H9 (cell line): Measurements from ENCODE around the gene PIK3R5. TPM values are rescaled to one million over a fixed set of nuclear protein-coding genes. Genes with fewer than 3 reads are reported as not detected.

Source experiments
- DNase-seq: peaks from one replicate; pipeline ENCODE4 v3.0.0-alpha.2; 2017
- H2AFZ ChIP-seq: one replicate; pipeline ENCODE4 v1.6.1; 2013; ENCODE audit warnings: mild to moderate bottlenecking, low read length, control low read depth, moderate library complexity
- H2AK5ac ChIP-seq: 2 replicates; pipeline ENCODE4 v1.6.1; 2013; ENCODE audit warnings: low read length, control low read depth, mixed read lengths; ENCODE audit not compliant: insufficient read length
- H2BK120ac ChIP-seq: one replicate; pipeline ENCODE4 v1.6.1; 2013; ENCODE audit warnings: low read depth, mild to moderate bottlenecking, low read length, control low read depth, inconsistent platforms; ENCODE audit not compliant: poor library complexity, severe bottlenecking
- H2BK12ac ChIP-seq: 2 replicates; pipeline ENCODE4 v1.6.1; 2013; ENCODE audit warnings: low read length, control low read depth, mixed read lengths, low read depth; ENCODE audit not compliant: insufficient read length
- H2BK15ac ChIP-seq: 2 replicates; pipeline ENCODE4 v1.6.1; 2013; ENCODE audit warnings: low read depth, low read length, control low read depth
- H2BK20ac ChIP-seq: one replicate; pipeline ENCODE4 v1.6.1; 2013; ENCODE audit warnings: low read depth, mild to moderate bottlenecking, low read length, control low read depth, inconsistent platforms; ENCODE audit not compliant: poor library complexity, severe bottlenecking
- H2BK5ac ChIP-seq: 2 replicates; pipeline ENCODE4 v1.6.1; 2013; ENCODE audit warnings: low read length, control low read depth, mixed read lengths; ENCODE audit not compliant: insufficient read length
- H3K14ac ChIP-seq: 2 replicates; pipeline ENCODE4 v1.6.1; 2013; ENCODE audit warnings: low read length, control low read depth; ENCODE audit not compliant: insufficient read depth
- H3K18ac ChIP-seq: 2 replicates; pipeline ENCODE4 v1.6.1; 2013; ENCODE audit warnings: low read depth, mild to moderate bottlenecking, mixed read lengths, low read length, control low read depth; ENCODE audit not compliant: insufficient read length
- H3K23ac ChIP-seq: 2 replicates; pipeline ENCODE4 v1.6.1; 2013; ENCODE audit warnings: low read length, control low read depth, mixed read lengths, low read depth; ENCODE audit not compliant: insufficient read length
- H3K23me2 ChIP-seq: 2 replicates; pipeline ENCODE4 v1.6.1; 2013; ENCODE audit warnings: low read depth, mild to moderate bottlenecking, mixed read lengths, low read length, control low read depth; ENCODE audit not compliant: insufficient read length, poor library complexity, severe bottlenecking
- H3K27ac ChIP-seq: 2 replicates; pipeline ENCODE4 v1.5.1; 2013; ENCODE audit warnings: low read length, control low read depth, mixed read lengths, low read depth; ENCODE audit not compliant: insufficient read length
- H3K27me3 ChIP-seq: 2 replicates; pipeline ENCODE4 v1.6.1; 2013; ENCODE audit warnings: low read length, control low read depth, inconsistent platforms; ENCODE audit not compliant: insufficient read depth
- H3K4ac ChIP-seq: 2 replicates; pipeline ENCODE4 v1.6.1; 2013; ENCODE audit warnings: low read depth, mild to moderate bottlenecking, control low read depth, inconsistent platforms, low read length, moderate library complexity
- H3K4me1 ChIP-seq: 2 replicates; pipeline ENCODE4 v1.6.1; 2013; ENCODE audit warnings: low read length, control low read depth, inconsistent platforms; ENCODE audit not compliant: insufficient read depth
- H3K4me2 ChIP-seq: 2 replicates; pipeline ENCODE4 v1.6.1; 2013; ENCODE audit warnings: low read length, control low read depth, mixed read lengths; ENCODE audit not compliant: insufficient read length, insufficient read depth
- H3K56ac ChIP-seq: 2 replicates; pipeline ENCODE4 v1.6.1; 2013; ENCODE audit warnings: low read depth, mild to moderate bottlenecking, mixed read lengths, low read length, control low read depth; ENCODE audit not compliant: insufficient read length
- H3K79me1 ChIP-seq: 2 replicates; pipeline ENCODE4 v1.6.1; 2013; ENCODE audit warnings: low read depth, mild to moderate bottlenecking, moderate library complexity, low read length, control low read depth, inconsistent platforms; ENCODE audit not compliant: insufficient read depth, poor library complexity, severe bottlenecking
- H3K79me2 ChIP-seq: 2 replicates; pipeline ENCODE4 v1.6.1; 2013; ENCODE audit warnings: low read length, control low read depth, inconsistent platforms; ENCODE audit not compliant: insufficient read depth
- H3K9ac ChIP-seq: 2 replicates; pipeline ENCODE4 v1.6.1; 2013; ENCODE audit warnings: low read length, control low read depth, mixed read lengths; ENCODE audit not compliant: insufficient read length; ENCODE audit errors: extremely low read depth
- H3K9me3 ChIP-seq: one replicate; pipeline ENCODE4 v1.6.1; 2013; ENCODE audit warnings: low read depth, low read length, inconsistent platforms; ENCODE audit not compliant: control insufficient read depth
- H3T11ph ChIP-seq: one replicate; pipeline ENCODE4 v1.6.1; 2013; ENCODE audit warnings: mild to moderate bottlenecking, low read length, control low read depth, inconsistent platforms
- H4K20me1 ChIP-seq: one replicate; pipeline ENCODE4 v1.6.1; 2013; ENCODE audit not compliant: control insufficient read depth, insufficient read length, insufficient read depth
- H4K5ac ChIP-seq: 2 replicates; pipeline ENCODE4 v1.6.1; 2013; ENCODE audit warnings: low read depth, mild to moderate bottlenecking, mixed read lengths, low read length, control low read depth; ENCODE audit not compliant: insufficient read length
- H4K8ac ChIP-seq: replicated peaks from 2 replicates; pipeline ENCODE4 v1.6.1; 2013; ENCODE audit warnings: low read length, control low read depth, mixed read lengths, low read depth; ENCODE audit not compliant: insufficient read length
- H4K91ac ChIP-seq: 2 replicates; pipeline ENCODE4 v1.6.1; 2013; ENCODE audit warnings: low read depth, mild to moderate bottlenecking, moderate library complexity, mixed read lengths, low read length, control low read depth; ENCODE audit not compliant: insufficient read length
- H3K27ac Mint-ChIP-seq, 3 experiments: 2 replicates in 2 of 3; 3 replicates in 1 of 3; pipeline ENCODE4 v1.8.0; 2020 to 2021; ENCODE audit warnings: mixed read lengths in 3 of 3, mild to moderate bottlenecking in 1 of 3, moderate library complexity in 1 of 3
- H3K27me3 Mint-ChIP-seq: 2 replicates; pipeline ENCODE4 v1.8.0; 2021; ENCODE audit warnings: low read depth, mild to moderate bottlenecking, moderate library complexity, mixed read lengths
- H3K36me3 Mint-ChIP-seq, 3 experiments: 2 replicates in 2 of 3; 3 replicates in 1 of 3; pipeline ENCODE4 v1.8.0; 2020 to 2021; ENCODE audit warnings: low read depth in 3 of 3, mixed read lengths in 3 of 3; ENCODE audit not compliant: insufficient read depth in 1 of 3
- H3K4me1 Mint-ChIP-seq, 2 experiments: 2 replicates each; pipeline ENCODE4 v1.8.0; 2020; ENCODE audit warnings: mixed read lengths in 2 of 2
- H3K4me3 Mint-ChIP-seq, 2 experiments: 2 replicates in 1 of 2; 3 replicates in 1 of 2; pipeline ENCODE4 v1.8.0; 2020 to 2021; ENCODE audit warnings: mild to moderate bottlenecking in 2 of 2, mixed read lengths in 2 of 2, moderate library complexity in 1 of 2
- H3K9me3 Mint-ChIP-seq, 2 experiments: 2 replicates in 1 of 2; 3 replicates in 1 of 2; pipeline ENCODE4 v1.8.0; 2020; ENCODE audit warnings: mild to moderate bottlenecking in 2 of 2, mixed read lengths in 2 of 2, moderate library complexity in 1 of 2
- WGBS: extraction: QIAGEN DNeasy Blood & Tissue Kit; methylation state at CpG from one replicate; pipeline ENCODE4 v1.1.7; 2013; ENCODE audit warnings: missing lambda C conversion rate, low lambda C conversion rate, mixed read lengths; ENCODE audit not compliant: insufficient read length; ENCODE audit errors: extremely low coverage; 5-methylcytosine and 5-hydroxymethylcytosine counted together
- total RNA-seq: library from RNA; stranded (reverse); gene quantifications from 2 replicates; pipeline ENCODE4 v1.2.1, GENCODE V29; 2021
- TF ChIP-seq, protein P1 (sequence below): fragments of 200-600 bp; sonication (generic); conservative IDR thresholded peaks from 3 replicates; pipeline ENCODE4 v1.8.0; 2021; ENCODE audit warnings: antibody characterized with exemption, mild to moderate bottlenecking

Gene PIK3R5
- total RNA-seq, 1 experiment from 2014 or later, result 1.4 TPM

DNA sequence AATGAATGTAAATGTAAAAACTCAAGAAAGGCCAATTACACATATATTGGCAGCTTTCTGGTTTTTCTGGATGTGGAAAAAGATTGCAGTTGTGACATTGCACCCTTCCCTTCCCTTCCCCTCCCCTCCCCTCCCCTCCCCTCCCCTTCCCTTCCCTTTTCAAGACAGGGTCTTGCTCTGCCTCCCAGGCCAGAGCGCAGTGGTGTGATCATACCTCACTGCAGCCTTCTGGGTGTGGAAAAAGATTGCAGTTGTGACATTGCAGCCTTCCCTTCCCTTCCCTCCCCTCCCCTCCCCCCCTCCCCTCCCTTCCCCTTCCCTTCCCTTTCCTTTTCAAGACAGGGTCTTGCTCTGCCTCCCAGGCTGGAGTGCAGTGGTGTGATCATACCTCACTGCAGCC lies 41.7 kb downstream of the PIK3R5 start:
- Histone ChIP-seq H3K4me2 (no peak overlapping the region), H2BK120ac (no peak overlapping the region), H2BK20ac (no peak overlapping the region), H2BK5ac (no peak overlapping the region), H3K27me3 (no peaks in the 10 kb centered on the region), H3K4ac (no peak overlapping the region), H3K18ac (no peak overlapping the region), H4K91ac (no peak overlapping the region), H2BK15ac (no peak overlapping the region), H3K23me2 (no peaks in the 10 kb centered on the region), H2AK5ac (no peak overlapping the region), H3K9me3 (peaks cover 12% of the 10 kb centered on the region), H3K79me1 (no peaks in the 10 kb centered on the region), H2BK12ac (no peak overlapping the region), H3K56ac (no peak overlapping the region), H3K4me1 (no peaks in the 10 kb centered on the region), H4K20me1 (no peaks in the 10 kb centered on the region), H3K14ac (no peak overlapping the region), H3K23ac (no peak overlapping the region), H3T11ph (no peak overlapping the region), H3K9ac (no peak overlapping the region), H3K27ac (no peak overlapping the region), H3K79me2 (no peaks in the 10 kb centered on the region), H4K5ac (no peak overlapping the region), H4K8ac (no peak overlapping the region), H2AFZ (no peak overlapping the region)
- Mint-ChIP-seq H3K4me3 (no peak overlapping the region), H3K36me3 (peaks cover 0 to 6% (median 2%) of the 10 kb centered on the region in 3 experiments; a peak in 5 of 7 replicates), H3K9me3 (peaks cover 16 to 22% of the 10 kb centered on the region in 2 experiments), H3K4me1 (no peaks in the 10 kb centered on the region), H3K27me3 (peaks cover 14% of the 10 kb centered on the region), H3K27ac (no peak overlapping the region)
- WGBS, result no CpG with 5 or more reads among the region's 1 CpG
- TF ChIP-seq, protein P1, sequence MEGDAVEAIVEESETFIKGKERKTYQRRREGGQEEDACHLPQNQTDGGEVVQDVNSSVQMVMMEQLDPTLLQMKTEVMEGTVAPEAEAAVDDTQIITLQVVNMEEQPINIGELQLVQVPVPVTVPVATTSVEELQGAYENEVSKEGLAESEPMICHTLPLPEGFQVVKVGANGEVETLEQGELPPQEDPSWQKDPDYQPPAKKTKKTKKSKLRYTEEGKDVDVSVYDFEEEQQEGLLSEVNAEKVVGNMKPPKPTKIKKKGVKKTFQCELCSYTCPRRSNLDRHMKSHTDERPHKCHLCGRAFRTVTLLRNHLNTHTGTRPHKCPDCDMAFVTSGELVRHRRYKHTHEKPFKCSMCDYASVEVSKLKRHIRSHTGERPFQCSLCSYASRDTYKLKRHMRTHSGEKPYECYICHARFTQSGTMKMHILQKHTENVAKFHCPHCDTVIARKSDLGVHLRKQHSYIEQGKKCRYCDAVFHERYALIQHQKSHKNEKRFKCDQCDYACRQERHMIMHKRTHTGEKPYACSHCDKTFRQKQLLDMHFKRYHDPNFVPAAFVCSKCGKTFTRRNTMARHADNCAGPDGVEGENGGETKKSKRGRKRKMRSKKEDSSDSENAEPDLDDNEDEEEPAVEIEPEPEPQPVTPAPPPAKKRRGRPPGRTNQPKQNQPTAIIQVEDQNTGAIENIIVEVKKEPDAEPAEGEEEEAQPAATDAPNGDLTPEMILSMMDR, result no peak
- no peak for DNase-seq
